Keratinocyte (primary cell): ENCODE measurements around the gene RMDN3. TPM values are rescaled to one million over a fixed set of nuclear protein-coding genes. Genes with fewer than 3 reads are reported as not detected.

Experiments
- DNase-seq: peaks from one replicate; pipeline ENCODE4 v3.0.0-alpha.2; 2011; ENCODE audit warnings: low read depth, missing footprints, low spot score
- FAIRE-seq: peaks from 2 replicates; lab custom pipeline; 2011; peaks lifted over from hg19 to GRCh38; lab: Jason Lieb, UNC
- H2AFZ ChIP-seq: 2 replicates; pipeline ENCODE4 v1.6.0; 2012; ENCODE audit warnings: low read length, control low read depth, inconsistent platforms; ENCODE audit not compliant: control insufficient read depth
- H3K27ac ChIP-seq: 2 replicates; pipeline ENCODE4 v1.5.1; 2011; ENCODE audit warnings: low read length; ENCODE audit not compliant: control insufficient read depth, insufficient read depth
- H3K27me3 ChIP-seq: 3 replicates; pipeline ENCODE4 v1.6.0; 2011; ENCODE audit warnings: low read length; ENCODE audit not compliant: control insufficient read depth, insufficient read depth; ENCODE audit errors: extremely low read depth
- H3K36me3 ChIP-seq, 2 experiments: 2 replicates in 1 of 2; 3 replicates in 1 of 2; pipeline ENCODE4 v1.5.1; 2011; ENCODE audit warnings: low read length in 2 of 2, mild to moderate bottlenecking in 1 of 2; ENCODE audit not compliant: control insufficient read depth in 2 of 2, insufficient read depth in 2 of 2; ENCODE audit errors: extremely low read depth in 1 of 2
- H3K4me1 ChIP-seq: 3 replicates; pipeline ENCODE4 v1.5.1; 2011; ENCODE audit warnings: low read length; ENCODE audit not compliant: control insufficient read depth, insufficient read depth; ENCODE audit errors: extremely low read depth
- H3K4me2 ChIP-seq: 3 replicates; pipeline ENCODE4 v1.6.0; 2011; ENCODE audit warnings: low read depth, low read length; ENCODE audit not compliant: control insufficient read depth, insufficient read depth; ENCODE audit errors: extremely low read depth
- H3K4me3 ChIP-seq, 3 experiments: fragments of 200-600 bp in 1 of 3; sonication (generic) in 1 of 3; 2 replicates in 2 of 3; 3 replicates in 1 of 3; pipeline ENCODE4 v1.5.1; 2011 to 2016; ENCODE audit warnings: low read length in 3 of 3, mild to moderate bottlenecking in 3 of 3, control low read depth in 2 of 3, inconsistent platforms in 1 of 3, low read depth in 1 of 3, mixed read lengths in 1 of 3, mixed run types in 1 of 3, moderate library complexity in 1 of 3; ENCODE audit not compliant: control insufficient read depth in 2 of 3, insufficient read depth in 2 of 3; ENCODE audit errors: extremely low read depth in 1 of 3
- H3K79me2 ChIP-seq: 2 replicates; pipeline ENCODE4 v1.6.0; 2012; ENCODE audit warnings: low read length; ENCODE audit not compliant: control insufficient read depth, insufficient read depth
- H3K9ac ChIP-seq: 3 replicates; pipeline ENCODE4 v1.6.0; 2011; ENCODE audit warnings: low read length; ENCODE audit not compliant: control insufficient read depth, insufficient read depth; ENCODE audit errors: extremely low read depth
- H3K9me1 ChIP-seq: 3 replicates; pipeline ENCODE4 v1.6.0; 2011; ENCODE audit warnings: low read length; ENCODE audit not compliant: control insufficient read depth, insufficient read depth; ENCODE audit errors: extremely low read depth
- H3K9me3 ChIP-seq: 2 replicates; pipeline ENCODE4 v1.5.1; 2012; ENCODE audit warnings: low read depth, low read length; ENCODE audit not compliant: control insufficient read depth
- H4K20me1 ChIP-seq: 3 replicates; pipeline ENCODE4 v1.6.0; 2011; ENCODE audit warnings: low read length; ENCODE audit not compliant: control insufficient read depth, insufficient read depth; ENCODE audit errors: extremely low read depth
- CTCF ChIP-seq, 3 experiments: IDR thresholded peaks in 1 of 3; conservative IDR thresholded peaks in 1 of 3; optimal IDR thresholded peaks in 1 of 3; 2 replicates in 2 of 3; 3 replicates in 1 of 3; pipeline versions ENCODE3 to v1.5.1; 2011; ENCODE audit warnings: low read length in 3 of 3, mild to moderate bottlenecking in 3 of 3, moderate library complexity in 2 of 3, control low read depth in 1 of 3, inconsistent platforms in 1 of 3; ENCODE audit not compliant: insufficient read depth in 2 of 3; ENCODE audit errors: extremely low read depth in 1 of 3
- EZH2 ChIP-seq: IDR thresholded peaks from one replicate; pipeline ENCODE4 v1.6.1; 2012; ENCODE audit warnings: inconsistent platforms, mild to moderate bottlenecking, low read length, moderate library complexity
- dilution Hi-C: fragments of 300-500 bp; cut with MboI; formaldehyde crosslinking; loops from one replicate; pipeline ENCODE4 v1.7.0; 2020; ENCODE audit warnings: low sequenced_read_pairs; ENCODE audit not compliant: extremely low pct_ligation_motif_present
- polyA minus RNA-seq, 3 experiments: library from RNA; depleted of rRNA, polyadenylated mRNA; stranded (reverse); fragments of >200 nt; gene quantifications; 1 replicate in 1 of 3; 2 replicates in 1 of 3; 3 replicates in 1 of 3; pipeline ENCODE4 v1.2.3, GENCODE V29; 2011
- polyA plus RNA-seq, 5 experiments: library from polyadenylated mRNA; depleted of rRNA in 3 of 5; stranded (reverse) in 3 of 5; stranded (forward) in 1 of 5; unstranded in 1 of 5; fragments of >200 nt; gene quantifications; 1 replicate in 1 of 5; 2 replicates in 3 of 5; 3 replicates in 1 of 5; pipeline versions ENCODE4 v1.2.1 to v1.2.3, GENCODE V29; 2011 to 2012; ENCODE audit warnings: missing spikeins in 2 of 5, low read depth in 1 of 5, low replicate concordance in 1 of 5

RMDN3 gene
- polyA plus RNA-seq, result 22.2 to 23.0 TPM (median 22.2 TPM) in 3 replicates
- 28.4 TPM for polyA plus RNA-seq (2011; ENCODE audit: low read depth)
- 16.8 and 18.4 TPM in 2 replicates for polyA plus RNA-seq (2011; cell fraction: cytosol; rRNA removed)
- 46.3 and 51.4 TPM in 2 replicates for polyA plus RNA-seq (2011; cell fraction: nucleus; rRNA removed)
- 22.8 and 24.5 TPM in 2 replicates for polyA plus RNA-seq (2012; ENCODE audit: low replicate concordance)
- polyA minus RNA-seq, result 9.7 to 20.6 TPM (median 13.9 TPM) in 3 replicates
- polyA minus RNA-seq (2011; cell fraction: cytosol; rRNA and poly(A)+ RNA removed), result 21.9 TPM
- polyA minus RNA-seq (2011; cell fraction: nucleus; rRNA and poly(A)+ RNA removed), result 16.2 and 19.2 TPM in 2 replicates

- H3K9me3 ChIP-seq, result no peaks in the 10 kb centered on the region
- peaks cover 11% of the 10 kb centered on the region for H3K4me1 ChIP-seq
- H3K27me3 ChIP-seq, result no peaks in the 10 kb centered on the region
- H4K20me1 ChIP-seq, result no peaks in the 10 kb centered on the region
- FAIRE-seq (no peak), DNase-seq (no peak)
- peak within 1 kb of the TSS; percentile 82 for H3K4me2 ChIP-seq
- H3K9me1 ChIP-seq, result no peaks in the 10 kb centered on the region
- dilution Hi-C loops, result no loop called here
- peaks cover 6 to 19% of the 10 kb centered on the region in 2 experiments for H3K36me3 ChIP-seq
- TF ChIP-seq CTCF (optimal IDR thresholded peaks at IDR 0.05 in 1 of 3, IDR thresholded peaks at IDR 0.05 in 1 of 3, conservative IDR thresholded peaks at IDR 0.05 in 1 of 3; ENCODE audit: extremely low read depth in 1 of 3, insufficient read depth in 2 of 3, low read length in 3 of 3) (peak in 1 of 3 experiments; percentile 15), EZH2 (no peak)
- peaks cover 34% of the 10 kb centered on the region for H3K79me2 ChIP-seq
- H3K4me3 ChIP-seq, result peak within 1 kb of the TSS; percentile 84 to 98 (median 93)
- peak within 1 kb of the TSS; percentile 86 for H3K27ac ChIP-seq
- peak within 1 kb of the TSS; percentile 96 for H2AFZ ChIP-seq
- H3K9ac ChIP-seq, result peak within 1 kb of the TSS; percentile 88
Measured at GRCh38 chr15:40754883-40755811, at the start of gene RMDN3. TSS of gene RMDN3 (minus strand) at chr15:40755254. CDS start at chr15:40754783, 471 bp downstream.

GRCh38 chr15:40803688-40804087 is 48.6 kb upstream of the RMDN3 start:
- DNase-seq (no peak), FAIRE-seq (no peak)
- H3K9me3 ChIP-seq, result no peaks in the 10 kb centered on the region
- no peaks in the 10 kb centered on the region for H3K27me3 ChIP-seq
- dilution Hi-C loops, result no loop called here
- H3K36me3 ChIP-seq, result peaks cover 3 to 4% of the 10 kb centered on the region in 2 experiments
- no peak overlapping the region for H3K9ac ChIP-seq
- no peak overlapping the region for H3K4me2 ChIP-seq
- peaks cover 1% of the 10 kb centered on the region for H3K9me1 ChIP-seq
- no peak overlapping the region for H2AFZ ChIP-seq
- peaks cover 51% of the 10 kb centered on the region for H3K79me2 ChIP-seq
- H3K4me1 ChIP-seq, result peaks cover 16% of the 10 kb centered on the region
- H4K20me1 ChIP-seq, result no peaks in the 10 kb centered on the region
- no peak for TF ChIP-seq EZH2
- TF ChIP-seq CTCF (optimal IDR thresholded peaks at IDR 0.05 in 1 of 3, IDR thresholded peaks at IDR 0.05 in 1 of 3, conservative IDR thresholded peaks at IDR 0.05 in 1 of 3; ENCODE audit: extremely low read depth in 1 of 3, insufficient read depth in 2 of 3, low read length in 3 of 3), result no peak
- H3K27ac ChIP-seq, result no peak overlapping the region
- H3K4me3 ChIP-seq, result no peak overlapping the region
